GM13977 (cell line): ENCODE measurements around the gene TMIE.

Experiments used
- DNase-seq: peaks from one replicate; pipeline ENCODE4 v3.0.0; 2012; ENCODE audit warnings: low spot score
- in situ Hi-C: fragments of 300-500 bp; cut with MboI; formaldehyde crosslinking; loops from one replicate; pipeline ENCODE4 v1.12.0; 2022; ENCODE audit warnings: low sequenced_read_pairs, low pct_unique_long_range_greater_than_20kb, mixed read lengths, inconsistent platforms; ENCODE audit not compliant: unreplicated experiment
- TF ChIP-seq, protein P1 (sequence below): IDR thresholded peaks from 2 replicates; pipeline ENCODE4 v1.5.1; 2012; ENCODE audit warnings: mild to moderate bottlenecking, control low read depth; ENCODE audit not compliant: insufficient read depth; ENCODE audit errors: extremely low read depth, missing control alignments

Gene TMIE

DNA sequence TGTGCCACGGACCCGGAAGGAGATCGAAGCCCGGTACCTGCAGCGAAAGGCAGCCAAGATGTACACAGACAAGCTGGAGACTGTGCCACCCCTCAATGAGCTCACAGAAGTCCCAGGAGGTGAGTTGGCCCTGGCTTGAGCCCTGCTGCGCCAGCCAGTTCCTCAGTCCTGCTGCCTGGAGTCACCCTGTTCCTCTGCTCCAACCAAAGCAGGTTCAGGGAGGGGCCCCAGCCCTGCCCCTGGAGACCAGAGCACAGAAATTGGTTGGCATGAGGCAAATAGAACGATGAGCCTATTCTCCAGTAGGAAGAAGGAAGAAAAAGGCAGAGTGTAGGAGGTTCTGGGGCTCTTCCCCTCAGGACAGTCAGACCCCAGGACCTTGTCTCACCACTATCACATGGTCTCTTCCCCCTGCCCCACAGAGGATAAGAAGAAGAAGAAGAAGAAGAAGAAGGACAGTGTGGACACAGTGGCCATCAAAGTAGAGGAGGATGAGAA, 8.0 kb downstream of the TMIE start:
- TF ChIP-seq, protein P1, sequence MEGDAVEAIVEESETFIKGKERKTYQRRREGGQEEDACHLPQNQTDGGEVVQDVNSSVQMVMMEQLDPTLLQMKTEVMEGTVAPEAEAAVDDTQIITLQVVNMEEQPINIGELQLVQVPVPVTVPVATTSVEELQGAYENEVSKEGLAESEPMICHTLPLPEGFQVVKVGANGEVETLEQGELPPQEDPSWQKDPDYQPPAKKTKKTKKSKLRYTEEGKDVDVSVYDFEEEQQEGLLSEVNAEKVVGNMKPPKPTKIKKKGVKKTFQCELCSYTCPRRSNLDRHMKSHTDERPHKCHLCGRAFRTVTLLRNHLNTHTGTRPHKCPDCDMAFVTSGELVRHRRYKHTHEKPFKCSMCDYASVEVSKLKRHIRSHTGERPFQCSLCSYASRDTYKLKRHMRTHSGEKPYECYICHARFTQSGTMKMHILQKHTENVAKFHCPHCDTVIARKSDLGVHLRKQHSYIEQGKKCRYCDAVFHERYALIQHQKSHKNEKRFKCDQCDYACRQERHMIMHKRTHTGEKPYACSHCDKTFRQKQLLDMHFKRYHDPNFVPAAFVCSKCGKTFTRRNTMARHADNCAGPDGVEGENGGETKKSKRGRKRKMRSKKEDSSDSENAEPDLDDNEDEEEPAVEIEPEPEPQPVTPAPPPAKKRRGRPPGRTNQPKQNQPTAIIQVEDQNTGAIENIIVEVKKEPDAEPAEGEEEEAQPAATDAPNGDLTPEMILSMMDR = no peak
- no peak for DNase-seq
- in situ Hi-C loops = no loop called here

DNA sequence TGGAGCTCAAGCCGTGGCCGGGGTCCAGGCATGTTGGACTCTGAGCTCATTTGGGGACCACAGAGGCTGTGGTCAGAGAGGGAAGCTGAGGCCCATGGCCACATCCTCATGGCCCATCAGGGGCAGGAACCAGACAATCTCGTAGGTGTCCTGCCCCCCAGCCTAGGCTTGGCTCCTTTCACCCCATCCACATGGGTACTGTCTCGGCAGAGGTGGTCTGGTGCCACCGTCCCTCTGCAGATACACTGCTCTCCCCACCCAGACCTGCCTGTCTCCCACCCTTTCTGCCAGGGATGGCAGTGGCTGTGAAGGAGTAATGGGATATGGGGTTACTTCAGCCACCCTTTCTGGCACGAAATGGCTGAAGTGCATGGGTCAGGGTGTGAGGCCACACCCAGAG, 8.5 kb downstream of the TMIE start:
- TF ChIP-seq, protein P1 = no peak
- in situ Hi-C loops = loop anchor here (10.0 kb wide), 2 partner anchors 185 to 655 kb away; no protein-coding TSS in a partner anchor
- DNase-seq = no peak

DNA sequence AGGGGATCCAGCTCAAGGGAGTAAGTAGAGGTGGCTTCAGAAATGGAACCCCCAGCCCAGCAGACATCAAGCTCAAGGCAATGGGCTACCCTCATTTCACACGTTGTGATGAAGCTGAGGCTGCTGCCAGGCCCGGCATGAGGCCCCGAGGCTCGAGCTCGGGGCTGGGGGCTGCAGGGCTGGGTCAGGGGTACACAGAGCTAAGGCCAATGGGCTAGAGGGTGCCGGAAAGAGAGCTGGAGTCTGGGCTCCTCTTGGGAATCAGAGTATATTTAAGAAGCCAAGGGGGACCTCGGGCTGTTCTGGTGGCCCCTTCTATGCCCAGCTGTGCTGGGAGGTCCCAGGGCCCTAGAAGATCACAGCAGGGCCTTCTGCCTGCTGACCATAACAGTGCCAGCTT, 9.0 kb downstream of the TMIE start:
- in situ Hi-C loops = loop anchor here (10.0 kb wide), 2 partner anchors 185 to 655 kb away; no protein-coding TSS in a partner anchor
- TF ChIP-seq, protein P1 = no peak
- DNase-seq = no peak

DNA sequence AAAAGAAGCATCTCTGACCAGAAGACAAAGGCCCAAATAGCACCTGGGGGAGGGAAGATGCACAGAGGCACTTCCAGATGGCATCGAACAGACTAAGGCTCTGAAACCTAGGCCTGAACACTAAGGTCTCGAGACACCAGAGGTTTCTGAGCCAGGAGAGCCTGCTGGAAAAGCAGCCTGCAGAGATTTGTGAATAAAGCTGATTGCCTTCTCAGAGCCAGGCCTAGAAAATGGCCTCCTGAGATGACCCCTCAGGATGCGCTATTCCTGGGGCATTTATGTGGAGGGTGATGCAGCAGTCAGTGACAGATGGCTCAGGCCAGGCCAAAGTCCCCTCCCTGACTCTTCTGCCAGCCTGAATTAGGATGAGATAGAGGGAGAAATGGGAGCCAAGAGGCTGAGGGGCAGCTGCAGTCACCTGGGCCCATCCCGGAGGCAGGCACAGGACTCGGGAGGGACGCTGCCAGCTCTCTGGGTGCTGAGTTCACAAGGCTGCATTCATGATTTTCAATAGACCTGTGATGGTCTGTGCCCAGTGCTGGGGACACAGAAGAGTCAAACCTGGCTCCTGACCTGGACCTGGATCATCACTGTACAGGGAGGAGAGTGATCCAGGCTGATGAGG, 9.6 kb downstream of the TMIE start:
- in situ Hi-C loops = loop anchor here (10.0 kb wide), 2 partner anchors 184 to 654 kb away; no protein-coding TSS in a partner anchor
- TF ChIP-seq, protein P1 = no peak
- DNase-seq = no peak

DNA sequence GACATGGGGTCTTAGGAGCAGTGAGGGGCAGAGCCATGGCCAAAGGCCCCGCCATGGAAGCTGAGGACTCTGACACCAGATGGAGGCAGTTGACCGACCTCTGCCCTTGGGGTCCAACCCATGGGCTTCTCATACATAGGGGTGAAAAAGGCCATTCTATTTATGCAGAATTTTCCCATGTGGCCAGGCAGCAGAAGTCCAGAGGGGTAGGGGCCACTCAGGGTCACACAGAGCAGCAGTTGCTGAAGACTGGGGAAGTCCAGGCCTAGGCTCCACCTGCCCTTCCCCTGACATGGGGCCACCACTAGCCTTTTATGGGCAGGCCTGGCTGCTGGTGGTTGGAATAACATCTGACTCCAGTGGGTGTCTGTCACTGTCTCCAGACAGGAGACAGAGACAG, 10.1 kb downstream of the TMIE start:
- in situ Hi-C loops = loop anchor here (10.0 kb wide), 2 partner anchors 183 to 653 kb away; no protein-coding TSS in a partner anchor

DNA sequence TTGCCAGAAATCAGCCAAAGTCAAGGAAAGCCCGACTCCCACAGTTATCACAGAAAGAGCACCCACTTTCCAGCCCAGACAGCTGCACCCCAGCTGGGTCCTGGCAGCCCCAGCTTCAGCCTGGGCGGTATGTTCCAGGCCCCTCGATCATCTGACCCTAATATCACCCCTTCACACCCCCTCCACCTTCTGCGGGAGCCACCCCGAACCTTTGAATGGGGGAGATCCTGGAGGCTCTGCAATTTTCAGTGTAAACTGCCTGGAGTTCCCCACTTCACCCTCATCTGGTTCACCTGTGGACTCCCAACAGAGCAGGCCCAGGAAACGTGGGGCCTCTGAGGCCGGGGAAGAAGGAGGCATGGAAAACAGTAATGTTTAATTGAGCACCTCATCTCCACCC, 10.6 kb downstream of the TMIE start:
- no peak for DNase-seq
- in situ Hi-C loops = loop anchor here (10.0 kb wide), 2 partner anchors 183 to 653 kb away; no protein-coding TSS in a partner anchor
- TF ChIP-seq, protein P1 = no peak

More for the DNA sequence above, 10.1 kb downstream of the TMIE start:
- no peak for DNase-seq
- TF ChIP-seq, protein P1 = no peak
